ENCODE measurements around the gene JAKMIP2.
"Not testable (repeated sequence)": the region's sequence is repeated elsewhere in the genome, so short reads cannot be mapped to it uniquely, and the experiment has no call there.

JAKMIP2 gene

DNA sequence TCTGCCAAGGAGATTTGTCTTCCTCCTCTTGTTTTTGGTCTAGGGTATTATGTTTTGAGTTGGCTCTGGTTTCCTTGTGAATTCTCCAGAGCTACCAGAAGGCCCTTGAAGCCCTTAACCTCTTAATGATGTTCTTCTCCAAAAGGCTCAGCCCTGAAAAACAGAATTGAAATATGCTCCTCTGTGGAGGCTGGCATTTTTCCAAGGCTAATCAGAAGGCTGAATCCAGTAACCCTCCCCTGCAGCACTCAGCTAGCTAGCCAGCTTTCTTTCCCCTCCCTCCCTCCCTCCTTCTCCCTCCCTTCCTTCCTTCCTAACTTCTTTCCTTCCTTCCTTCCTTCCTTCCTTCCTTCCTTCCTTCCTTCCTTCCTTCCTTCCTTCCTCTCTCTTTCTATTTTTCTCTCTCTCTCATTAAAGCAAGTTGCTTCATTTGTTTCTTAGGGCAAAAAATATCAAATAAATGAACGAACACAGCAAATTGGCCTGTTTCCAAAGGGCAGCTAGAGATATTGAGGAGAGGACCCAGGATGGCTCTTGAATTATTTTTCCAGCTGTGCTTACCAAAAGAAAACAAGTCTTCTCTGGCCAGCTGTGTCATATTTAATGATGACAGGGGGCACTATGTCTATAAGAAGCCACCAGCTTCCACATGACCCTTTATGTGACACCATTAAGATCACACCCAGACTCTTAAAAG is 38.7 kb downstream of the JAKMIP2 start:
- no peak for DNase-seq

DNA sequence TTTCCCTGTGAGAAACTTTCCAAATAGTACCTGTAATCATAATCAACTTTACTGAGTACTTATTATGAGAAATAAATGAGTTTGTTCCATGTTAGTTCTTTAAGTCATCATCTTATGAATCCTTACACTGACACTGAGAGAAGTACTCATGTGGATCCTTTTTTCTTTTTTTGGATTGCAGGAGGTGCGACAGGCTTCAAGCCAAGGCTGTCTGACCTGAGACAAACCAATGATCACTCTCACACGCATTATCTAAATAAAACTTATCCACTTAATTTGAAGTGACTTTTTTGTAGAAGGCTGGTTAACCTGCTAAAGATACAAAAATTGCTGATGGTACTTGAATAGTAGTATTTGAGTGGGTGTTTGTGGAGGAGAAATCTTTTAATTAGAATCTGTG is 39.5 kb downstream of the JAKMIP2 start:
- DNase-seq, result no peak

DNA sequence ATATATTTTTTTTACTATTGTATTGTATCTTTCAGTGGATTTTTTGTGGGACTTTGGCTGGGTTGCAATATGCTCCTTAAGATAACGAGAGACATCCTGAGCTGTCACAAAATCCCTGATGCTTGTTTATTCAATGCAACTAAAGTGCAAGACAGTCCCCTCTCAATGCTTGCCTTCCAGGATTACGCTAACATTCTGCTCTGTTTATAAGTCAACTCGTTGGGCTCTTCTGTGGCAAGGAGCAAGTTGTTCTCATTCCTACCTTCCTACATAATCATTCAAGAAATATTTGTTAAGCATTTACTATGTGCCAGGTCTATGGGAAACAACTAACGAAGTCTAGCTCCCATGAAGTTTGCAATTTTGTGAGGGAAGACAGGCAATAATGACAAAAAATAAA is 40.4 kb downstream of the JAKMIP2 start:
- DNase-seq, result no peak

DNA sequence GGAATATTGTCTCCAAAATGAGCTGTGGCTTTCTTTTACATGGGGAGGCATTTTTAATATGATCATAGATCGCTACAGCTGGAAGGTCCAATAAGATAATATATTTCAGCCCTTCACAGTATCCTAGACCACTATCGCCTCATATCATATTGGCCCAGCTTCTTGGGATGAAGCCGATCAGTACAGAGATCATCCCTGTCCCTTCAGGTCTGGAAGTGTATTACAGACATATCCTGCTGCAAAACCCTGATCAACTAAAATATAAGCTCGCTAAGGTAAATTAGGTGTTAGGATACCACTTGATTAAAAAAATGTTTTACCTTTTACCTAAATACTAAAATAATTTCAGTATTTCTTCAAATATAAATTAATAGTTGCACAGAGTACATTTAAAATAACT is 41.7 kb downstream of the JAKMIP2 start:
- DNase-seq, result no peak

DNA sequence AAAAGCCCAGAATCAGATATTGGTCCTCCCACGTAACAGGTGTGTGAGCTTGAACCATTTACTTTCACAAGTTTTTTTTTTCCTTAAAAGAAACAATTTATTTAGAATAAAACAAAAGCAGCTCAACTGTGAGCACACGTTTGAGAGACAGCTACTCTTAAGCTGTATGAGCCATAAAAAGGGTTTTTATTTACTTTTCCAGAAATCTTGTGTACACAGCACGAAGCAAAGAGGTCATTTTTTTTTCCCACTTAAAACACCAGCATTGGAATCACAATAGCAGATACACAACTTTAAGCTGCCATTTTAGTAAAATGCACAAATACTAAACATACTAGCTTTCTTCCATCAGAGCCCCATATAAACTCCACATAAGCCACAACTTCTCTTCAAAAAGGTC is 44.6 kb downstream of the JAKMIP2 start:
- no peak for DNase-seq

DNA sequence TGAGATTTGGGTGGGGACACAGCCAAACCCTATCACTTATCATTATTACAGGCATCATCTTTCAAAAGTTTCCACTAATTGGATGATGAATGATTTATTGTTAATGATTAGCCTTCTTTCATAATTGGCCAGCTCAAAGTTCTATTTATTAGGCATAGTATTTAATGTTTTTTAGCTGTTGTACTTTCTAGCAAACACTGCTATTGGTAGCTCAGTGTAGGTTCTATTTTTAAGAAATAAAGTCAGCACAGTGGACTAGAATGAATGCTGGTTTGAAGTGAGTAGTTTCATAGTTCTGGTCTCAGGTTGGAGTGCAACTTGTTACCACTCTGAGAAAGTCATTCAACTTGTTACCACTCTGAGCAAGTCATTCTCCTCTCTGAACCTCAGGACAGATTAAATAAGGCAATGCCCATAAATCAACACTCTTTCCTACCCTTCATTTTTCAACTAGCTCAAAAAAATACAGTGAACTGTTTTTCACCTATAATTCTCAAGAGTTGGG is 46.9 kb downstream of the JAKMIP2 start:
- DNase-seq, result no peak

DNA sequence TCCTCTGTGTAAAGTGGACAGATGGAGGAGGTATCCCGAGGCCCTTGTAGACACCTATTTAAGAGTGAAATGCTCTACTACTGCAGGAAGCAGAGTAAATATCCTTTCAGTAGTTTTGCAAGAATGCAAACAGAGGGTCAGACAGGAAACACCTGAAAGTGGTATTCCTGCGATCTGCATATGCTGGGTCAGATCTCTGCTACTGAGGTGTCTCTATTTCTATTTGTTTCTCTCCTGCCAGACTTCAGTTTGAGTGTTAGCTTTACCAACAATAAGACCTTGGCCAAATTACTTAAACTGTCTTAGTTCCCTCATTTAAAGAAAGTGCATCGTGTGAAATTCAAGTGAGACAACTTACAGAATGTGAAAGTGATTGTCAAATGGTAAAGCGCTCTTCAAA is 47.6 kb downstream of the JAKMIP2 start:
- no peak for DNase-seq

DNA sequence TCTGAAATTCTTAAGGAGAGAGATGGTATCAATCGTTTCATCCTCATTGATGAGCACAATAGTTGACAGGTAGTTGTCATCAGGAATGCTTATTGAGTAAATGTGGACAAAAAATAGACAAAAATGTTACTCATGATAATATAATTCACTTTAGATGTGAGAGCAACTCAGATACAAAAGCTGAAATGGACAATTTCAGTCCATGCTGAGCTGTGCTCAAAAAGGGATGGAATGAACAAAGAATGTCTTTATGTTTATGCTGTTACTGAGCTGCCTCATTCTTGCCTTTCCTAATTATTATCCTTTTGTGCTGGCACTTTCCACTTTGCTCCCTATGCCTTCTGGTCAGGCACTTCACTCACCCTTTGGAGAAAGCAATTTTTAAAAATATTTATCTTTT is 49.5 kb downstream of the JAKMIP2 start:
- no peak for DNase-seq

DNA sequence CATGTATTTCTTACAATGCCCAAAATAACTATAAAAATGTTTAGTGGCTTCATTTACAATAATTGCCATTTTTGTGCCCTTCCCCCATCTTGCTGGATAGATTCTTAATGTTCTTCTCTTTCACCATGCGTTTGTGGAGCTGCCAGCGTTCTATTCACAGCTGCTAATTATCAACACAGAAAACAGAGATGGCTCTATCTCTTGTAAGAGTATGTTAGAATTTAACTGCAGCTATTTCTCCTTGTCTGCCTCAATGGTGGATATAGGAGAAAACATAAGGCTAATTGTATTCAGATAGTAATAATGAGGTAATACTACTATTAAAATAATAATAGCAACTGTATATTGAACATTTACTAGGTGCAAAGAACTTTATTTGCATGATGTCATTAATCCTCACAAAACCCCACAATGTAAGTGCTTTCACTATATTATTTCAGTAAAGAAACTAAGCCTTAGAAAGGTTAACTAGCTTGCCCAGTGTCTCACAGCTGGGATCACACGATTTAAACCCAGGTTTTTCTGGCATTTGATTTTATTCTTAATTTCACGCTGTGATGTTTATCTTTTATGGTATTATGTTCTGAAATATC is 50.1 kb downstream of the JAKMIP2 start:
- no peak for DNase-seq

DNA sequence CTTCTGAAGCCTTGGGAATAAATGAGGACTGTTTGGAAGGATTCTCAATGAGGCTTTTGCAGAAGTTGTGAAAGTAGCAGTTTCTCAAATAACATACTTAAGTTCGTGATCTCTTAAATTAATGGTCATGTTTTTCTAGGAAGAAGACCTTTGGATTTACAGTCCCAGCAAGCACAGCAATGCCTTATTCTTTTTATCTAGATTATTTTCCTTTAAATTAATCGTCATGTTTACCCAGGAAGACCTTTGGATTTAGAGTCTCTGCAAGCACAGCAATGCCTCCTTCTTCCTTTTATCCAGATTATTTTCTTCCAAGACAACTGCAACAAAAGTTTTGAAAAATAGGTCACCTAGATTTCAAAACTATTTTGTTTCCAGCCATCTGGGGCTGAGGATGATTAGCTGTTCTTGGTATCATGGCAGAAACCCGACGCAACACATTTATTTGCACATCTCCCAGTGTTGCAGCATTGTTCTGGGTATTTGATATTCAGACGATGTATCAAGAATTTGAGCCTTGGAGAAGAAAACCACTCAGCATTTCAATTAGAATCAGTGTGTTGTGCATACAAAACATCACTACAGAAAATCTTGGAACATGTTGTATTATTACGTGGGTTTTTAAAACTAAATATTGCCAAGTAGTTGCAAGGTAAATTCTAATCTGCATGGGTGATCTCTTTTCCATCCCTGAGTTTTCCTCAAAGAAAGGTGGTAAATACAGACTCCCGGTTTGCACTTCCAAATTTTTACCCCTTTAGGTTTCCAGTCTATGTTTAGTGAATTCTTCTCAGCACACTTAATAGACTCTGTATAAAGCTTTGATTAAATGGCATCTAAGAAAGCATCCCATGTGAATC is 50.9 kb downstream of the JAKMIP2 start:
- DNase-seq, result no peak

DNA sequence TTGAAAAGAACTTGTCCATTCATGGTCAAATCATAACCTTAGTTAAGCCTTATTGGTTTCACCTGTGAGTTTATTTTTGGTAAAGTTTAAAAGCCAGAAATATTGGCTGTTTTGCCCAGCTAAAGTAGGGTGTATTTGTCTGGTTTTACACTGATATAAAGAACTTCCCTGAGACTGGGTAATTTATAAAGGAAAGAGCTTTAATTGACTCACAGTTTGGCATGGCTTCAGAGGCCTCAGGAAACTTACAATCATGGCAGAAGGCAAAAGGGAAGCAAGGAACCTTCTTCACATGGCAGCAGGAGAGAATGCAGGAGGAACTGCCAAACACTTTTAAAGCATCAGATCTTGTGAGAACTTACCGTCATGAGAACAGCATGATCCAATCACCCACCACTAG is 55.3 kb downstream of the JAKMIP2 start:
- DNase-seq, result no peak

DNA sequence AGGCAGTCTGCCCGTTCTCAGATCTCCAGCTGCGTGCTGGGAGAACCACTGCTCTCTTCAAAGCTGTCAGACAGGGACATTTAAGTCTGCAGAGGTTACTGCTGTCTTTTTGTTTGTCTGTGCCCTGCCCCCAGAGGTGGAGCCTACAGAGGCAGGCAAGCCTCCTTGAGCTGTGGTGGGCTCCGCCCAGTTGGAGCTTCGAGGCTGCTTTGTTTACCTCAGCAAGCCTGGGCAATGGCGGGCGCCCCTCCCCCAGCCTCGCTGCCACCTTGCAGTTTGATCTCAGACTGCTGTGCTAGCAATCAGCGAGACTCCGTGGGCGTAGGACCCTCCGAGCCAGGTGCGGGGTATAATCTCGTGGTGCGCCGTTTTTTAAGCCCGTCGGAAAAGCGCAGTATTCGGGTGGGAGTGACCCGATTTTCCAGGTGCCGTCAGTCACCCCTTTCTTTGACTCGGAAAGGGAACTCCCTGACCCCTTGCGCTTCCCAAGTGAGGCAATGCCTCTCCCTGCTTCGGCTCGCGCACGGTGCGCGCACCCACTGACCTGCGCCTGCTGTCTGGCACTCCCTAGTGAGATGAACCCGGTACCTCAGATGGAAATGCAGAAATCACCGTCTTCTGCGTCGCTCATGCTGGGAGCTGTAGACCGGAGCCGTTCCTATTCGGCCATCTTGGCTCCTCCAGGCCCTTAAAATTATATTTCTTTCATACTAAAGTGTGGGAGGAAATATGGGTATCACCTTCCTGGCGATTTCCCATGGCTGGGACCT is 61.2 kb downstream of the JAKMIP2 start:
- DNase-seq, result not testable (repeated sequence)

DNA sequence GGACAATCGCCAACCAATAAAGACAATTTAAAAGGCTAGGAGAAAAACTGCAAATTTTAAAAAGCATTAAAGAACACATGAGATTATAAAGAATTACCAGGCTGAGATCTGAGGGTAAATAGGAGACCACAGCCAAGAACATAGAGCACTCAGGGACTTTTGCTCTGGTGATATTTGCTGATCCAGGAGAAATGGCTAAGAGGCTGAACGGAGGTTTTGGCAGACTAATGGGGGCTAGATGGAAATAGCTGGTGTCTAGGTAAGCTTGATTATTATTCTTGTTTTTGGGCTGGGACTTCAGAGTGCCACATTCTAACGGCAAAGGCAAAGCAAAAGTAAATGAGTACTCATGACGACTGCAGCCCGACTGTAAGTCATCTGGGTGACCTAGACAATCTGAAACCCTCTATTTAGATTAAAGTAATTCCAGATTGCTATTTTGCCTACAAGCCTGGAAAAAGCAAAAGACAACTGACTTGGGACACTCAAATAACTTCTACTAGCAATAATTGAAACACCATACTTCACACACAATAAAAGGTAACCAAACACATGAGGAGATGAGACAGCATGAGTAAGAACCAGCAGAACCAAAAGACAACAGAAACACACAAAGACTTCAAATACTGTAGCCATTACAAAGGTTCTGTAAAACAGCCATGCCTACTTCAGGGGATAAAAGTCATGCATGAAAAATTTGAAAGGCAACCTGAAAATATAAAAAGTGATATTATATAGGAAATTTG is 68.8 kb downstream of the JAKMIP2 start:
- no peak for DNase-seq

DNA sequence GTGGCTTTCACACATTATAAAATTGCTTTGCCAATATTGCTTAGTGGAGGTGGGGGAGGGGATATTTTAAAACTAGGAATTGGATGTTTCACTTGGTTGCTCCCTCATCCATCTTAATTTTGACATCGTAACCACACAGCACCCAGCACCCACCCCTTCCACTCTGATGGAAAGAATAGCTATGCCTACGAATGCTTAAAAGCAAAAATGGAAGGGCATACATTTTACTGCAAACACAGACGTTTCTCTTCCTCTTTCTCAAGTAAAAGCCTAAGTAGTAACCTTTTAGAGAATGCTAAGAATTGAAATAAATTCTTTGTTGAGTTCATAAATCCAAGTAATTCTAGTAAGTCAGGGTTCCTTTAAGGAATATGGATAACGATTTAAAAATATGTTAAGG is 69.9 kb downstream of the JAKMIP2 start:
- DNase-seq, result peak; percentile 8 to 13

DNA sequence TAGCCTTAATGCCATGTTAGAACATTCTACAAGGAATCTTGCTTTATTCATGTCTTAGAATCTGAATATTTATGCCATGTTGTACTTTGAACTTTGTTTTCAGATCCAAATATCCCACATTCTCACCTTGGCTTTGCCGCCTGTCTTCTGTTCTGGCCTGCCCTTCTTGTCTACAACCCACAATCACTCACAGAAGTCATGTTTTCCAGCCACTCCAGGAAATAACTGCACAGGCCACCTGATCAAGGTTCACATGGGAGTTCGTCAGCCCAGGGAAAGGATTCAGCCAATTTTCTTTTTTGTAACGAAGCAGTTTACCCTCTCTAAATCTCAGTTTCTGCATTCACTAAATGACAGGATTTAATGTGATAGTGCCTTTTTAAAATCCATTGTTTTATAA is 70.5 kb downstream of the JAKMIP2 start:
- DNase-seq, result no peak

DNA sequence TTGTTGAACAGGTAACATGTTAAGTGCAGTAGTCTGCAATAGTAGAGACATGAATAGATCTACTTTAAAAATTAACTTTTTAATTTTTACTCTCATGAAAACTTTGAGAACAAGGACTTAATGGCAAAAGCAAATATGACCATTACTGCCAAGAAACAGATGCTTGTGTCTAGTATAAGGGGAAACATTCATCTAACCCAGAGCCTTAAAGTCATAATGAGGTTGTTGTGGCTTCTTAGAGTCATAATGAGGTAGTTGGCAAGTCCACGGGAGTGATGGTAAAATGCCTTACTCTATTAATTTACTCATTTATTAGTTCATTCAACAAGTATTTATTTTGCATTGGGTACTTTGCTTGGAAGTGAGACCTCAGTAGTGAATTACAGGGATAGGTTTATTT is 71.5 kb downstream of the JAKMIP2 start:
- no peak for DNase-seq

DNA sequence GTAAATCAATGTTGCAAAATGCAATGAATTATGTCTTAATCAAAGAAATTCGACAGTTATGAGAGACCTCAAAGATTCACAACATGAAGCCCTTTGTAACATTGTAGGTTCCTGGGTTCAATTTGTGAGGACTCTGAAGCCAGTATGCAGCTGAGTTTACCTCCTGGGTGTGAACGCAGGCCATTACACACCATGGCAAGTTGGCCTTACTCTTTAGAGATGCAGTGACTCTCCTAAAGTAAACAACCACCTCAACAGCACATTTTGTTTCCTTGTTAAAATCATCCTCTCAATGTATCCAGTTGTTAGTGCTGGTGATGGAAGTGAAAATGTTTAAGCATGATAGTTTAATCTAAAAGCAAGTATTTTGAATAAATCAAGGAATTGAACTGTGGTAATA is 73.8 kb downstream of the JAKMIP2 start:
- DNase-seq, result no peak

DNA sequence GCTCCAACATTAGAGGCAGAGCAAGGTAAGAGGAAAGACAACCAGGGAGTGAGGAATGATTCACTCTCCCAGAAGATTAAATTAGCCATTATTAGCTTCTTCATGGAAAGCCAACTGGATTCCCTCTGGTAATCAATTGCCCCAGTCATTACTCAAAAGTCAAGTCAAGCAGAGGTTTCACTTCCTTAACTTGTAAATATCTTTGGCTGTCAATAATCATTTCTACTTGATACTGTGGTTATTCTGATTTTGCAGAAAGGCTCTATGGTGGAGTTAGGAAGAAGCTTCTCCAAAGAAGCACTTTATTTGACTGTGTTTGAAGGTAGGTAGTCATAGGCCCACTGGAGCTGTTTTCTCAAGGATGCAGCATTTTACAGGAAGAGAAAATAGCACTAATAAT is 78.0 kb downstream of the JAKMIP2 start:
- DNase-seq, result no peak

DNA sequence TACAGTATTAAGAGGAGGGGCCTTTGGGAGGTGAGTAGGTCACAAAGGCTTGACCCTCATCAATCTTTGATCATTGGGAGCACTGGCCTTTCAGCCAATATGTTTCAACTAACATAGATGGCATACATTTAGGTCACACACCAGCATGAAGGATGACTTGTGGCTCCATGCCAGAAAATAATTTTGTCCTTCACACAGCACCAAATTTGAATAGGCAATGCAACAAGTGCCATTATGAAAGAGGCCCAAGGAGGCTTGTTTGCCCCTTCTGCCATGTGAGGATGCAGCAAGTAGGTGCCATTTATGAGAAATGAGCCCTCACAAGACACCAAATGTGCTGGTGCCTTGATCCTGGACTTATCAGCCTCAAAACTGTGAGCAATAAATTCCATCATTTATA is 81.1 kb downstream of the JAKMIP2 start:
- DNase-seq, result no peak

DNA sequence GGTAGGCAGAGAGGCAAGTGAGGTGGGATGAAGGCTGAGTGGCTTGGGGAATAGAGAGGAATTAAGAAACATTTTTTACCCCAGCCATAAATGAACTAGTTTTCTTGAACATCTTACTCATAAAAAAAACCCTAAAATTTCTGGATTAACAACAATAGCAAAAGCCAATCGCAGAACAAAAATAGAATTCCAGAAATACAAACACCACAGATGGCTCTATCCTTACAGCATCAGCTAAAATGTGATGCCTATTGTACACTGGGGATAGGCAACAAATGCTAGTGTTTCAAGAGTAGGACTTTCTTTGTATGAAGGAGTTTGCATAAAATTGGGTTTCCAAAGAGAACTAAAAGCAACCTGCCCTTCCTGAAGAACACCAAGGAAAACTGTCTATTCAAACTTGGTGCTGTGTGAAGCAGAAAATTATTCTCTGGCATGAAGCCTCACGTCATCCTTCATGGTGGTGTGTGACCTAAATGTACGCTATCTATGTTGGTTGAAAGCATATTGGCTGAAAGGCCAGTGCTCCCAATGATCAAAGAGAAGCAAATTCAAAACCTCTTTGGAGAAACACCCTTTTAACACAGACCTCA is 82.9 kb downstream of the JAKMIP2 start:
- no peak for DNase-seq

DNA sequence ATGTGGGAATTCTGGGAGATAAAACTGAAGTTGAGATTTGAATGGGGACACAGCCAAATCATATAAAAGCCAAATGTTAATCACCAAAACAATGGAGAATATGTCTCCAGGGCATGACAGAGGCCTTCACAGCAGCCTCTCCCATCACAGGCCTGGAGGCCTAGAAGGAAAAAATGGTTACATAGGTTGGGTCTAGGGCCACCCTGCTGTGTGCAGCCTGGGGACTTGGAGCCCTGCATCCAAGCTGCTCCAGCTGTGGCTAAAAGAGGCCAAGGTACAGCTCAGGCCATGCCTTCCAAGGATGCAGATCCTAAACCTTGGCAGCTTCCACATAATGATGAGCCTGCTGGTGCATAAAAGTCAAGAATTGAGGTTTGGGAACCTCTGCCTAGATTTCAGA is 85.1 kb downstream of the JAKMIP2 start:
- no peak for DNase-seq

DNA sequence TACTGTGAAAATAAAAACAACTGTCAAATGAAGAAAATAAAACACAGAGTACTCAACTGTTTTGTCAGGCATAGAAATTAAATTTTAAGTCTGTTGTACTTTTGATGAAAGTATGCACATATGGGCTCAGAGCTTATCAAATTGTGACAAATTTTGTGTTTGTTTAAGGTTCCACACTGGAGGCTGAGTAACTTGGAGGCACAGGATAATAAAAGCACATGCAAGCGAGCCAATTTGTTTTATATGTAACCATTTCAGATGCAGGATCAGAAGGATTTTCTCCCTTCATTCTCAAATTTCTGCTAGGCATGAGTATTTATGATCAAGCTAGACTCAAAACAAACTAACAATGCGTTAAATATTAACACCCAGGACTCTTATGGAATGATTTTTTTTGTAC is 87.8 kb downstream of the JAKMIP2 start:
- no peak for DNase-seq
